DND-41 (cell line): ENCODE data around the gene POT1.

ENCODE experiments used
- EZH2 ChIP-seq: IDR thresholded peaks from 3 replicates; pipeline ENCODE4 v1.6.1; 2012; ENCODE audit warnings: borderline replicate concordance, low read depth, mild to moderate bottlenecking, moderate library complexity, low read length, inconsistent platforms; ENCODE audit not compliant: severe bottlenecking
- TF ChIP-seq, protein P1 (sequence below): IDR thresholded peaks from 2 replicates; pipeline ENCODE4 v1.5.1; 2012; ENCODE audit warnings: borderline replicate concordance, low read length, moderate library complexity, mild to moderate bottlenecking; ENCODE audit not compliant: poor library complexity, severe bottlenecking; ENCODE audit errors: extremely low read depth

- TF ChIP-seq, protein P1, sequence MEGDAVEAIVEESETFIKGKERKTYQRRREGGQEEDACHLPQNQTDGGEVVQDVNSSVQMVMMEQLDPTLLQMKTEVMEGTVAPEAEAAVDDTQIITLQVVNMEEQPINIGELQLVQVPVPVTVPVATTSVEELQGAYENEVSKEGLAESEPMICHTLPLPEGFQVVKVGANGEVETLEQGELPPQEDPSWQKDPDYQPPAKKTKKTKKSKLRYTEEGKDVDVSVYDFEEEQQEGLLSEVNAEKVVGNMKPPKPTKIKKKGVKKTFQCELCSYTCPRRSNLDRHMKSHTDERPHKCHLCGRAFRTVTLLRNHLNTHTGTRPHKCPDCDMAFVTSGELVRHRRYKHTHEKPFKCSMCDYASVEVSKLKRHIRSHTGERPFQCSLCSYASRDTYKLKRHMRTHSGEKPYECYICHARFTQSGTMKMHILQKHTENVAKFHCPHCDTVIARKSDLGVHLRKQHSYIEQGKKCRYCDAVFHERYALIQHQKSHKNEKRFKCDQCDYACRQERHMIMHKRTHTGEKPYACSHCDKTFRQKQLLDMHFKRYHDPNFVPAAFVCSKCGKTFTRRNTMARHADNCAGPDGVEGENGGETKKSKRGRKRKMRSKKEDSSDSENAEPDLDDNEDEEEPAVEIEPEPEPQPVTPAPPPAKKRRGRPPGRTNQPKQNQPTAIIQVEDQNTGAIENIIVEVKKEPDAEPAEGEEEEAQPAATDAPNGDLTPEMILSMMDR: no peak
- TF ChIP-seq EZH2: no peak
These were observed 31.1 kb downstream of the POT1 start for GRCh38 chr7:124898531-124898930.
